HepG2 (cell line): ENCODE measurements around the gene AGAP1.

ENCODE experiments used
- CTCF ChIP-seq: sonication (generic); formaldehyde crosslinking; IDR thresholded peaks from 2 replicates; pipeline ENCODE4 v1.5.0; 2020; ENCODE audit warnings: mild to moderate bottlenecking, missing genetic modification reagents, moderate library complexity
- EP300 ChIP-seq, 3 experiments: sonication (generic) in 1 of 3; formaldehyde crosslinking in 1 of 3; IDR thresholded peaks; 2 replicates each; pipeline versions ENCODE4 v1.5.1 to v1.6.1; 2011 to 2020; ENCODE audit warnings: low read depth in 2 of 3, low read length in 2 of 3, borderline replicate concordance in 1 of 3, improper control_type of control experiment in 1 of 3, mild to moderate bottlenecking in 1 of 3, missing genetic modification reagents in 1 of 3, moderate library complexity in 1 of 3
- NRL ChIP-seq: sonication (generic); formaldehyde crosslinking; IDR thresholded peaks from 2 replicates; pipeline ENCODE4 v1.5.0; 2020; ENCODE audit warnings: missing genetic modification reagents, mild to moderate bottlenecking, moderate library complexity, borderline replicate concordance

- TF ChIP-seq CTCF (CRISPR knock-in tag) = no peak
- TF ChIP-seq EP300 (IDR thresholded peaks at IDR 0.05; ENCODE audit: low read depth in 2 of 2, low read length in 2 of 2) = no peak
- TF ChIP-seq EP300 (CRISPR knock-in tag; IDR thresholded peaks at IDR 0.05; ENCODE audit: borderline replicate concordance) = no peak
- TF ChIP-seq NRL = no peak
These were observed 14.7 kb downstream of the AGAP1 start for GRCh38 chr2:235508371-235509160.
